Pons (tissue), 1 donor: ENCODE measurements around the gene PDE5A.
"Not testable (repeated sequence)": the region's sequence is repeated elsewhere in the genome, so short reads cannot be mapped to it uniquely, and the experiment has no call there.

Source experiments
- DNase-seq: peaks from one replicate; pipeline ENCODE4 v3.0.0-alpha.2; 2016; ENCODE audit warnings: low spot score

The PDE5A gene

GRCh38 chr4:119646347-119647071 lies 17.9 kb upstream of the PDE5A start:
- no peak for DNase-seq

- no peak for DNase-seq
Measured at GRCh38 chr4:119643306-119644042, 14.9 kb upstream of the PDE5A start.

GRCh38 chr4:119641765-119642164 lies 13.2 kb upstream of the PDE5A start:
- no peak for DNase-seq

DNA sequence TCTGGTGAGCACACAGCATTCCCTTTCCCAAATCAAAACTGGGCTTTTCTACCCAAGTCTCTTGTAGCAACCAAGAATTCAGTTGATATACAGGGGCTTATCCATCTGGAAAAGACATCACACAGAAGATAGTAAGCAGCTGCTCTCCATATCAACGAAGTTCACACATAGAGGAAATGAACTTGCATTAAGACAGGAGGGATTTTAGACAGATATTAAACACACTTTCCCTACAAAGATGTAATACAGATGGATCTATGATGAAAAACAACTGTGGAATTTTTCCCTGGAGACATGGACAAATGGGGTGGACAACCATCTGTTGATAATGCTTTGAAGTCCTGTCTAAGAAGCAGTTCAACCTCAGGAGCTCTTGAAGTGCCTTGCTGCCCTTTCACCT lies 9.8 kb upstream of the PDE5A start:
- no peak for DNase-seq

DNA sequence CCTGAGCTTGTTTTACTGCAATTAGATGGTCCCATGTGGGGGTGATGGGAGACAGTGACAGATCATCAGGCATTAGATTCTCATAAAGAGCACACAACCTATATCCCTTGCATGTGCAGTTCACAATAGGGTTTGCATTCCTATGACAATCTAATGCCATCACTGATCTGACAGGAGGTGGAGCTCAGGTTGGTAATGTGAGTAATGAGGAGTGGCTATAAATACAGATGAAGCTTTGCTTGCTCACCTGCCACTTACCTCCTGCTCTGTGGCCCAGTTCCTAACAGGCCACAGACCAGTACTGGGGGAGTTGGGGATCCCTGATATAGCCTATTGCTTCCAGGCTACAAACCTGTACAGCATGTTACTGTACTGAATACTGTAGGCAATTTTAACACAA lies 8.2 kb upstream of the PDE5A start:
- DNase-seq = not testable (repeated sequence)

GRCh38 chr4:119632216-119632615 lies 3.6 kb upstream of the PDE5A start:
- no peak for DNase-seq

- DNase-seq = no peak
Measured at GRCh38 chr4:119629142-119629471, 503 bp upstream of the PDE5A start.

- DNase-seq = no peak
Measured at GRCh38 chr4:119627267-119628255, 1.0 kb downstream of the PDE5A start.

DNA sequence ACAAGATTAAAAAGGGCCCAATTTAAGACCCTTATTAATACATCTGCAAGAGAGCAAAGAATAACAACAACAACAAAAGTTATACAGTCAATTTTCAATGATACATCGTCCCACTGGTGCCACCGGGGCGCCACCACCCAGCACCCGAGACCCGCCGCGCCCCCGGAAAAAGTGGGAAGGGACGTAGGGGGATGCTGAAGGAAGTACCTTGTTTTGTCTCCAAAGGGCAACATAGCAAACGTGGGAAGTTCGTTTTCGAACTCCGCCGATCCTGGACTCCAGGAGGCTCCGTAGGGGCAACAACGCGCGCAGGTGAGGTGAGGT lies 1.7 kb downstream of the PDE5A start:
- no peak for DNase-seq

DNA sequence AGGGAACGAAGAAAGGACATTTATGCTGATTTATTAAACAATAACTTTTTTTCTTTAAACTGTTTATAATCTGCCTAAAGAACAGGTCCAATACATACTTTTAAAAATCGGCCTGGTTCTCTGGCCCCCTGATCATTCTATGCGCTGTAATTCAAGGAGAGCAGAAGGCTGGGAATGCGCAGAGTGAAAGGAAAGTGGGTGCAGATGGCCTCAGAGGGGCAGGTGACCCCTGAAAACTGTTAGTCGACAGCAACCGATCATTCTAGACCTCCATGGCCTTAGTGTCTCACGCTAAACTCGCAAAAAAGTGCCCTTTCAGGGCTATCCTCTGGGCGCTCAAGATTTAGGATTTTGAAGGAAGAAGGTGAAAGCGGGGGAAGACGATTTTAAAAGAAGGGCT lies 2.2 kb downstream of the PDE5A start:
- no peak for DNase-seq

DNA sequence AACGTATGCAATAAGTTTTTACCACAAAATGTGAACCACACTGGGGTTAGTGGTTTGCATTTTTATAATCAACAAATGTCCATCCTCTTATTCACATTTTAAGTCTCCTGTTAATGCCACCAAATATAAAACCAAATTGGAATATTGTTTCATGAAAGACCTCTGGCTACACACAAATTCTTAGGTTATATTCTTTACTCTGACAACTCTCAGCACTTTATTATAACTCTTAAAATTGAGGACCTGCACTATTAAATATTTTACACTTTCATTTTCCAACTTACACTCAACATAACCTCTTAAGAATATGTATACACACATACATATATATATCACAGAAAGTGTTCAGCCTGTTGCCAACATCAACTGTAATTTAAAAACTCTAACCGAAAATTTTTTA lies 2.8 kb downstream of the PDE5A start:
- no peak for DNase-seq

DNA sequence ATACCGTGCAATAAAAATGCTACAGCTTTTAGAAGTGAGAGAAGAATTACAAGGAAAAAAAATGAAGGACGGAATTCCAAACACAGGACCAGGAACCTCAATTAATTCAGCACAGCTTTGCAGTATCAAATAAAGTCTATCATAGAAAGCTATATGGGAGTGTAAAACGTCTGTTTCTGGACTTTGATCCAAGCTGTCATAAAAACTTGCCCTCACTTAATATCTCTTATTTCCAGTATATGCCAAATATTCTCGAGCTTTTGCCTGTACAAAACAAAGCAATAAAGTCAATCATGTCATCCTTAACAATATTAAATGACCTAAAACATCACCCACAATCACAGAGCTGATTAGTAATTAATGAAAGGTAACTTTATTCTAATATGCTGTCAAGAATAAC lies 4.2 kb downstream of the PDE5A start:
- no peak for DNase-seq

- DNase-seq = no peak
Measured at GRCh38 chr4:119623025-119623424, 5.6 kb downstream of the PDE5A start.

GRCh38 chr4:119615068-119615719 lies 13.4 kb downstream of the PDE5A start:
- no peak for DNase-seq

DNA sequence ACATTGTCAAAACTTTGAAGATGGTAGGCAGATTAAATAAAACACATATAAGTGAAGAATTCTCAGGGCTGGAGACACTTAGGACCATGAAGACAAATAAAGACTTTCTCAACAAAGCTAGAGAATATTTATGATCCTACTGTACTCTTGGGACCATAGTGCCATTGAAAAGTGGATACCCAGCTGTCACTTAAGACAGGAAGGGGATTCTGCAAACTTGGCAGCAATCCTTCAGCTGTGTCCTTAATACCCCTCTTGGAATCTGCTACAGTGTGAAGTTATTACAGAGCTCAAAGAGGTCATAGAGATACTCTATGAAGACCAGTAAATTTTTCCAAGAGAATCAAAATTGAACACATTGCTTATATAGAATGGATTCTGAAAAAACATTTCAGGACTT lies 24.3 kb downstream of the PDE5A start:
- DNase-seq = no peak

DNA sequence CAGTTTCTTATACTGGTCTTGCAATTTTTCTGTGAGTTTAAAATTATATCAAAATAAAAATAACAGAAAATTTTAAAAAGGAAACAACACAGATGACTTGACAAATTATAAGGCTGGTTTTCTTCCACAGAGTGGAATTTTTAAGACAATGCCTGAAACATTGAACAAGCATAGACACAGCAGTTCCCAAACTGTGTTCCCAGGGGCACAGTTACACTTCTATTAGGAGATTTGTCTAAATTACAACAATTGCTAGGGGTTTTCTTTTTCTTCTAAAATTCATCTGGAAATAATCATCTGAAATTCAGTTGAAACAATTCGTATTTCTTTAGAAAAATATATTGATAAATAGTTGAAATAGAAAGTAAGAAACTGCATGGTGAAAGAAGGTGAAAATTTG lies 26.2 kb downstream of the PDE5A start:
- DNase-seq = no peak

DNA sequence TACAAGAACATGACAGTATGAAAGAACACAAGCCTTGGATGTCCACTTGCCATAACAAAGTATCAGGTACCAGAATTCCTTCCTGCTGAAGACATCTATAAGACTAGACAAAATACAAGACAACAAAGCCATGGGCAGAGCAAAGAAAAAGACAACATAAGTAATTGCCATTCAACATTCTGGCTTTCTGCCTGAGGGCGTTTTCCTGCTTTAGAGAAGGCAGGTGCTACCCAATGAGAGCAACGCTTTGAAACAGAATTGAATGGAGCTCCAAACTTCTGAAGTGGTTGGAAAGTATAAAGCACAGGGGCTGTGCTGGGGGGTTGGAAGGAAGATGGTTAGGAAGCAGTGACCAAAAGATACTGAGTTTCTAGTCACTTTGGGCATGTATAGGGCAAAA lies 30.1 kb downstream of the PDE5A start:
- DNase-seq = no peak

DNA sequence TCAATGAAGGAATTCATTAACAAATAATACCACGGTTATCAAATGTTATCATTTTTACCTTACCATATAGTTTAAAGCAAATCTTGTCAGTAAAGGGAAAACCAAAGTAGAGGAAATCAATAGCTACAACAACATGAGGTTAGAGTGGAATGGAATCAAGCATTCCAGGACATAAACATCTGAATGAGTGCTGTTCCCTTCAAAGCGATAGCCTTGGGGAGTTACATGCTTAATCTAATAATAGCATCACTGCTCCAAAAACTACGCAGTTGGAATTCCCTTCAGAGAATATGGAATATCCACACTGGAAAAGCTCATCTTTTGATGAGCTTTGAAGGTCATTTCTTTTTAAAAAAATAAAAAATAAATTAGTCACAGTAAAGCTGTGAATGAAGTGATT lies 31.2 kb downstream of the PDE5A start:
- no peak for DNase-seq

- DNase-seq = no peak
Measured at GRCh38 chr4:119593698-119594097, 34.9 kb downstream of the PDE5A start.

DNA sequence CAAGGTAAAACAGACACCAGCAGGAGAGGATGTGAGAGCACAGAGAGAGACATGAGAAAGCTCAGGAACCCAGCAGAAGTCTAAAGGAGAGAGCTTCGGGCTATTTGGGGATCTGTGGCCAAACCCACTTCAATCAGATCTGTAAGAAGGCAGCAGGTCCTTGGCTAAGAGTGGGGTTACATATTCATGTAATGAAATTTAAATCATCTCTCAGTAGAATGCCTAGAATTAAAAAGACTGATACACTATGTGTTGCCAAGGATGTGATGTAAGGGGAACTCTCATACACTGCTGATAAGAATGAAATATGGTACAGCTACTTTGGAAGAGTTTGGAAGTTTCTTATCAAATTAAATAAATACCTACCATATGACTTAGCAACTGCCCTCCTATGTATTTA lies 35.8 kb downstream of the PDE5A start:
- no peak for DNase-seq

GRCh38 chr4:119589165-119589564 lies 39.4 kb downstream of the PDE5A start:
- no peak for DNase-seq

DNA sequence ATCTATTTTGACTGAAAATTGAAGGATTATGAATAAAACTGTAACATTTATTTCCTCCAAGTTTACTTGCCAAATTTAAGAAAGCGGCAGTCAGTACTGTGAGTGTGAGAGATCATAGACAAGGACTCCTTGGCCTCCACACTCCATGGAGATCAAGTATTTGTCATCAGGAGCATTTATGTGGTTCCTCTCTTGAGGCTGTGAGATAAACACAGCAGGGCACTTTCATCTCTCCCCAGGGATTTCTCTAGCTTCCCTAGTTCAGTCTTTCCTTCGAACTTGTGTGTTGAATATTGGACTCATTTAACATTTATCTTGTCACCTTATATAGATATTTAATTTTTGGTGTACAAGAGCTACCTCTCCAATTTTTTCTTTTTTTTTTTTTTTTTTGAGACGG lies 40.8 kb downstream of the PDE5A start:
- DNase-seq = no peak
